ENCODE measurements around the gene TESMIN.

TESMIN gene

GRCh38 chr11:68753300-68753699, 2.0 kb upstream of the TESMIN start:
- no peaks in the 10 kb centered on the region for H3K9me3 ChIP-seq (ENCODE audit: low read length)
- no peak overlapping the region for H3K4me3 ChIP-seq (ENCODE audit: low read length)
- no peaks in the 10 kb centered on the region for H3K36me3 ChIP-seq (ENCODE audit: insufficient read depth, low read length)
- no peak overlapping the region for H2AFZ ChIP-seq (ENCODE audit: low read depth, low read length)
- no peaks in the 10 kb centered on the region for H3K27me3 ChIP-seq (ENCODE audit: insufficient read depth, low read length)
- peaks cover 9% of the 10 kb centered on the region for H3K4me1 ChIP-seq (ENCODE audit: insufficient read depth, low read length)

- Histone ChIP-seq H3K4me3 (ENCODE audit: low read length) (no peak overlapping the region), H3K36me3 (ENCODE audit: insufficient read depth, low read length) (no peaks in the 10 kb centered on the region)
These were observed 355 bp downstream of the TESMIN start for GRCh38 chr11:68751004-68751325.

DNA sequence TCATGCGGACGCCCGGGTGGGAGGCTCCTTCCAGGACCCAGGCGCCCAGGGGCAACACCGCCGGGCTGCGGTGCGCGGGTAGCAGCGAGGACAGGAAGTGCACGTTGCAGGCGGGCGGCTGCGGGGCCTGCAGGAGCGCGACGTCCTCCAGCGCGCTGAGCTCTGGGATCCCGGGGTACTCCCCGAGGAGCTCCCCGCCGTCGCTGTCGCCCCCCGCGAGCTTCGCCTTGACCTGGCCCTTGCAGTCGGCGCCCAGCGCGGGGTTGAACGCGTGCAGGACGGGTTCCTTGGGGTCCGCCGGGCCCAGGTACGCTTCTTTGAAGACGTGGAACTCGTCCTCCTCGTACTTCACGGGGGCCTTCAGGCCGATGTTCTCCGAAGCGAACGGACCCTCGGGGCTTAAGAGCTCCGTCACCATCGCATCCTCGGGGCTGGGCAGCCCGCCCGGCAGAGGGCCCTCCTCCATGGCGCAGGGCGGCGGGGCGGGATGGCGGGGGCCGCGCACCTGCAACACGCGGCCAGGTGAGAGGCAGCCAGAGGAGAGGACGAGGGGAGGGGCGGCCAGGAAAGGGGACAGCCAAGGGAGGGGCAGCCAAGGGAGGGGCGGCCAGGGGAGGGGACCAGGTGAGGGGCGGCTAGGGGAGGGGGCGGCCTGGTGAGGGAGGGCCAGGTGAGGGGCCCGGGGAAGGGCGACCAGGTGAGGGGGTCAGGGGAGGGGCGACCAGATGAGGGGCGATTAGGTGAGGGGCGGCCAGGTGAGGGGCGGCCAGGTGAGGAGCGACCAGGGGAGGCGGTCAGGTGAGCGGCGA, 921 bp downstream of the TESMIN start:
- no peak overlapping the region for H2AFZ ChIP-seq (ENCODE audit: low read depth, low read length)
- H3K36me3 ChIP-seq (ENCODE audit: insufficient read depth, low read length), result no peaks in the 10 kb centered on the region
- H3K4me1 ChIP-seq (ENCODE audit: insufficient read depth, low read length), result peaks cover 9% of the 10 kb centered on the region
- H3K27me3 ChIP-seq (ENCODE audit: insufficient read depth, low read length), result no peaks in the 10 kb centered on the region
- H3K9me3 ChIP-seq (ENCODE audit: low read length), result no peaks in the 10 kb centered on the region
- no peak overlapping the region for H3K4me3 ChIP-seq (ENCODE audit: low read length)

More at GRCh38 chr11:68751004-68751325, 355 bp downstream of the TESMIN start:
- Histone ChIP-seq H2AFZ (ENCODE audit: low read depth, low read length) (no peak overlapping the region), H3K9me3 (ENCODE audit: low read length) (no peaks in the 10 kb centered on the region), H3K4me1 (ENCODE audit: insufficient read depth, low read length) (peaks cover 9% of the 10 kb centered on the region), H3K27me3 (ENCODE audit: insufficient read depth, low read length) (no peaks in the 10 kb centered on the region)

DNA sequence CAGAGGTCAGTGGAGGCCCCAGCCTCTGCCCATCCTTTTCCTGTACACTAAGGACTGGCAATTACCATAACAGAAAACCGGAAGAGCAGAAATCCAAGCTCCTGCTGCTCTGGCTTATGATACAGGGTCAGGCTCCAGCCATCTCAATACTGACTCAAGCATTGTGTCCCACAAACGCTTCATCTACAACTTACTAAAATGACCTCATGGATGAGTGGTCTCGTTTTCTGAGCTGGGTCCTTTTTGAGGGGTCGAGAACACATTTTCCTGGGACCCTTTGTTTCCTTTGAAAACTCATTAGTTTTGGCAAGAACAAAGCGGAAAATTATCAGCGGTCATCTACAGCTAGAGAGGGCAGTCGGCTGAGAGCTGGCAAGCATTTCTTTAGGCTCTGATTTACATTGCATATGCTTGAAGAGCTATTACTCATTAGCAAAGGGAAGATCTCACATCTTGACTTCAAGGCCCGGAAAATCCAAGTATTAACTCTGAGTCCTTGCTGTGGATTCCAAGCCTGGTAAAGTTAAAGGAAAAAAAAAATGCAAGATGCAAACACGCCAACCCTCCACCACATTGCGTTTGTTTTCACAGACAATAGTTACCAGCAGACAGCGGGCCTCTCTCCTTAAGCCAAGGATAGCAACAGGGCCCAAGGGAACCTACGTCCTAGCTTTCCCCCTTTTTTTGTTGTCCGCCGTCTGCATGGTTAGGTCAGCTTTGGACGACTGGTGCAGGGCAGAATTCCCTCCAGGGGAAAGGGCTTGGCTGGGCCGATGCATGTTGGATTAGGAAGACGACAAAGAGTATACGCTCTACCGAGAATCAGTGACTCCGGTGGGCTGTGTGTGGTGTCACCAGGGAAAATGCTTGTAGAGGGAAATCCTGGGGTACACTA, 1.8 kb downstream of the TESMIN start:
- Histone ChIP-seq H2AFZ (ENCODE audit: low read depth, low read length) (peak overlapping the region; percentile 10), H3K4me1 (ENCODE audit: insufficient read depth, low read length) (peaks cover 9% of the 10 kb centered on the region), H3K27me3 (ENCODE audit: insufficient read depth, low read length) (no peaks in the 10 kb centered on the region), H3K36me3 (ENCODE audit: insufficient read depth, low read length) (no peaks in the 10 kb centered on the region), H3K4me3 (ENCODE audit: low read length) (peak overlapping the region; percentile 12), H3K9me3 (ENCODE audit: low read length) (no peaks in the 10 kb centered on the region)

DNA sequence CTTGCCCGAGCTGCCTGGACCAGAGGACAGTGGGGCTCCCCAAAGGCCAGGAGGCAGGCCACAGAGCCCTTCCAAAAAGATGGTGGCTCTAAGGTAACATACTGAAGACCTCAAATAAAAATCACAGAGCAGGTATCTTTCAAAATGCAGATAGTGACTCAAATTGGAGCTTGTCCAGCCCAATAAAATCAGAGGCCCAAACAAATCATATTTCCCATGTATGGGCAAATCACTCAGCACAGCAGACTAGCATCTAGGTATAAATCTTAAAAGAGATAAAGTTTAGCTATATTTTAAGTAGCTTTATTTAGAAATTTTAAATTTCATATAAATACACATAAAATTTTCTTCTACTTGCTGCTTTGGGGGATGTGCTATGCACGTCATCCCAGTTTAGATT, 3.3 kb downstream of the TESMIN start:
- Histone ChIP-seq H3K4me3 (ENCODE audit: low read length) (no peak overlapping the region), H3K27me3 (ENCODE audit: insufficient read depth, low read length) (no peaks in the 10 kb centered on the region), H3K36me3 (ENCODE audit: insufficient read depth, low read length) (no peaks in the 10 kb centered on the region), H3K4me1 (ENCODE audit: insufficient read depth, low read length) (peaks cover 9% of the 10 kb centered on the region), H2AFZ (ENCODE audit: low read depth, low read length) (no peak overlapping the region), H3K9me3 (ENCODE audit: low read length) (no peaks in the 10 kb centered on the region)

GRCh38 chr11:68743539-68743938, 7.8 kb downstream of the TESMIN start:
- Histone ChIP-seq H3K27me3 (ENCODE audit: insufficient read depth, low read length) (no peaks in the 10 kb centered on the region), H3K9me3 (ENCODE audit: low read length) (no peaks in the 10 kb centered on the region), H3K36me3 (ENCODE audit: insufficient read depth, low read length) (no peaks in the 10 kb centered on the region), H3K4me1 (ENCODE audit: insufficient read depth, low read length) (no peaks in the 10 kb centered on the region), H3K4me3 (ENCODE audit: low read length) (no peak overlapping the region), H2AFZ (ENCODE audit: low read depth, low read length) (no peak overlapping the region)

DNA sequence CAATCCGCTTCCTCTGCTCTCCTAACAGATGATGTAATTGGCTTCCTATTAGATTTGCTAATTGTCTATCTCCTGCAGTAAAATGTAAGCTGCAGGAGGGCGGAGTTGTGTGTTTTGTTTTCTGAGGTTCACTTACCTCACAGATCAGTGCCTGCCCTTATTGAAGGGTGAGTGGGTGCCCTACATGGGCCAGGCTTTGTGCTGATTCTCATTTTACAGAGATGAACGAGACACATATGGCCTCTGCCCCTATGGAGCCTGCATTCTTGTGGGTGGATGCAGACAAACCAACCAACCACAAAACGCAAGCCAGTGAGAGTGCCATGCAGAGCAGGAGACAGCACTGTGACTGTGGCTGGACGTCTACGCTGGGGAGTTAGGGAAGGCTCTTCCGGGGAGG, 9.9 kb downstream of the TESMIN start:
- Histone ChIP-seq H3K36me3 (ENCODE audit: insufficient read depth, low read length) (no peaks in the 10 kb centered on the region), H3K4me1 (ENCODE audit: insufficient read depth, low read length) (no peaks in the 10 kb centered on the region), H3K4me3 (ENCODE audit: low read length) (no peak overlapping the region), H3K9me3 (ENCODE audit: low read length) (no peaks in the 10 kb centered on the region), H3K27me3 (ENCODE audit: insufficient read depth, low read length) (no peaks in the 10 kb centered on the region), H2AFZ (ENCODE audit: low read depth, low read length) (no peak overlapping the region)

DNA sequence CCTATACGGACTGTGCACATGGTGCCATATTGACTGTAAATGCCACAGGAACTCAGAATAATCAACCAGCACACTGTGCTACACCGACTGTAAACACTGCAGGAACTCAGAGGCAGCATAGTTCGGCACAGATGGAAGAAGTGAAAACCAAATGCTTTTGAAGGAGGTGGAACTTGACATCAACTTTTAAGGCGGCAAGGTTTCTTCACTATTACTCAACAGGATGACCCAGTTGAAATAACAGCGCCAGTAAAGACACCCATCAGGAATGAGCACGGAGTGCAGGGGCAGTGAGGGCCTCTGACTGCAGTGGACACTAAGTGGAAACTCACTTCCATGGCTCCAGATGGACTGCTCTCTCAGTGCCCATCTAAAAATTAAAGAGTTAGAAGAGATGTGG, 15.7 kb downstream of the TESMIN start:
- no peaks in the 10 kb centered on the region for H3K4me1 ChIP-seq (ENCODE audit: insufficient read depth, low read length)
- no peaks in the 10 kb centered on the region for H3K27me3 ChIP-seq (ENCODE audit: insufficient read depth, low read length)
- H3K4me3 ChIP-seq (ENCODE audit: low read length), result no peak overlapping the region
- H3K36me3 ChIP-seq (ENCODE audit: insufficient read depth, low read length), result no peaks in the 10 kb centered on the region
- no peaks in the 10 kb centered on the region for H3K9me3 ChIP-seq (ENCODE audit: low read length)
- H2AFZ ChIP-seq (ENCODE audit: low read depth, low read length), result no peak overlapping the region

DNA sequence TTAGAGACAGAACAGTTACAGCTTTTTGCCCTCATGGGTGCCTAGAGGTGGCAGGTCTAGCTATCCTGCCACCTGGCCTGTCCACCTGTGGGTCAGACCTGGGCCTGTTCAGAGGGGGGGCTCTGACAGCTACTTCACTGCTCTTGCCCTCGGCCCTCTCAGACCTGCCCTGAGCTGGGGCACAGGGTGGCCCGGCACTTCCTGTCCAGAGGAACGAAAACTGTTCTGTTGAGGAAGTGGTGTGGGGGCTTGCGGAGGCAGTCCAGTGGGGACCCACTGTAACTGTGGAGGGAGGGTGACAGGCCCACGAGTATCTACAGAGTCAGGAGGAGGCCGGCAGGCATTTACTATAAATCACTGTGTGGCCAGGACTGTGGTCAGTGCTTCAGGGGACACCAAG, 16.2 kb downstream of the TESMIN start:
- Histone ChIP-seq H3K27me3 (ENCODE audit: insufficient read depth, low read length) (no peaks in the 10 kb centered on the region), H2AFZ (ENCODE audit: low read depth, low read length) (no peak overlapping the region), H3K36me3 (ENCODE audit: insufficient read depth, low read length) (no peaks in the 10 kb centered on the region), H3K4me3 (ENCODE audit: low read length) (no peak overlapping the region), H3K4me1 (ENCODE audit: insufficient read depth, low read length) (no peaks in the 10 kb centered on the region), H3K9me3 (ENCODE audit: low read length) (no peaks in the 10 kb centered on the region)

DNA sequence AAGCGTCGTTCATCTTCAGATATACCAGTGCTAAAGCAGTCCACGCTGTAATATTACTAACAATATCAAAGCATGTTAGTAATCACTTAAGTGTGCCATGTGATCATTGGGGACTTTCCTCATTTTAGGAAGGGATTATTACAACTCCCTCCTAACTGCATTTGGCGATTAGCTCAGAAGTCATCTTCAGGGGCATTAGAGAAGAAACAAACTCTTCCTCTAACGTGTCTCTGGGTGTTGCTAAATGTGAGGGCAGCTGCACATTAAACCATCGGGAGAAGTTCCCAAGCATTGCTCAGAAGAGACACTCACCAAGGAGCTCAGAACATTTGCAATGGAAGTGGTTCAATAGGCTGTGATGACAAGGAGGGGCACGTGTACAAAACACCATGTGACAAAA, 17.2 kb downstream of the TESMIN start:
- no peak overlapping the region for H2AFZ ChIP-seq (ENCODE audit: low read depth, low read length)
- H3K36me3 ChIP-seq (ENCODE audit: insufficient read depth, low read length), result no peaks in the 10 kb centered on the region
- no peak overlapping the region for H3K4me3 ChIP-seq (ENCODE audit: low read length)
- H3K4me1 ChIP-seq (ENCODE audit: insufficient read depth, low read length), result no peaks in the 10 kb centered on the region
- no peaks in the 10 kb centered on the region for H3K27me3 ChIP-seq (ENCODE audit: insufficient read depth, low read length)
- H3K9me3 ChIP-seq (ENCODE audit: low read length), result no peaks in the 10 kb centered on the region

DNA sequence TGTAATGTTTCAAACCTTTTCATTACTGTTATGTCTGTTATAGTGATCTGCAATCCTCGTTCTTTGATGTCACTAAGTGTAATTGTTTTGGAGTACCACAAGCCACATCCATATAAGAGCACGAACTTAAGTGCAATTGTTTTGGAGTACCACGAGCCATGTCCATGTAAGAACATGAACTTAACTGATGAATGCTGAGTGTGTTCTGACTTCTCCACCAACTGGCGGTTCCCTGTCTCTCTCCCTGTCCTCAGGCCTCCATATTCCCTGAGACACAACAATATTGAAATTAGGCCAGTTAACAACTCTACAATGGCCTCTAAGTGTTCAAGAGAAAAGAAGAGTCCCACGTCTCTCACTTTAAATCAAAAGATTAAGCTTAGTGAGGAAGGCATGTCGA, 23.5 kb downstream of the TESMIN start:
- Histone ChIP-seq H3K36me3 (ENCODE audit: insufficient read depth, low read length) (no peaks in the 10 kb centered on the region), H3K4me3 (ENCODE audit: low read length) (no peak overlapping the region), H3K9me3 (ENCODE audit: low read length) (no peaks in the 10 kb centered on the region), H3K27me3 (ENCODE audit: insufficient read depth, low read length) (peaks cover 9% of the 10 kb centered on the region), H2AFZ (ENCODE audit: low read depth, low read length) (no peak overlapping the region), H3K4me1 (ENCODE audit: insufficient read depth, low read length) (no peaks in the 10 kb centered on the region)

- H2AFZ ChIP-seq (ENCODE audit: low read depth, low read length), result no peak overlapping the region
- no peaks in the 10 kb centered on the region for H3K36me3 ChIP-seq (ENCODE audit: insufficient read depth, low read length)
- no peak overlapping the region for H3K4me3 ChIP-seq (ENCODE audit: low read length)
- peaks cover 9% of the 10 kb centered on the region for H3K27me3 ChIP-seq (ENCODE audit: insufficient read depth, low read length)
- H3K9me3 ChIP-seq (ENCODE audit: low read length), result peaks cover 3% of the 10 kb centered on the region
- no peaks in the 10 kb centered on the region for H3K4me1 ChIP-seq (ENCODE audit: insufficient read depth, low read length)
These were observed 27.0 kb downstream of the TESMIN start for GRCh38 chr11:68724293-68724692.

DNA sequence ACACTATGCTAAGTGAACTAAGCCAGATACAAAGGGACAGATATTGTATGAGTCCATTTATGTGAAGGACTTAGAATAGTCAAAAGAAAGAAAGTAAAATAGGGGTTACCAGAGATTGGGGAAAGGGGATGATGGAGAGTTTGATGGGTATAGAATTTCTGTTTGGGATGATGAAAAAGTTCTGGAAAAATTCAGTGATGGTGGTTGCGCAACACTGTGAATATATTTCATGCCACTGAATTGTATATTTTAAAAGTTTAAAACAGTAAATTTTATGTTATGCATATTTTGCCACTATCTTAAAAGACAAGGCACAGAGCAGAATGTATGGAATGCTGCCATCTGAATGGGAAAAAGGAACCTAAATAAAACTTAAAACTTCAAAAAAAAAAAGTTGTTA, 29.2 kb downstream of the TESMIN start:
- Histone ChIP-seq H3K4me1 (ENCODE audit: insufficient read depth, low read length) (no peaks in the 10 kb centered on the region), H3K4me3 (ENCODE audit: low read length) (no peak overlapping the region), H3K9me3 (ENCODE audit: low read length) (peaks cover 3% of the 10 kb centered on the region), H2AFZ (ENCODE audit: low read depth, low read length) (no peak overlapping the region), H3K36me3 (ENCODE audit: insufficient read depth, low read length) (no peaks in the 10 kb centered on the region), H3K27me3 (ENCODE audit: insufficient read depth, low read length) (peaks cover 4% of the 10 kb centered on the region)
